IMR-90 (cell line): ENCODE measurements around the gene HMGB2. TPM values are rescaled to one million over a fixed set of nuclear protein-coding genes. Genes with fewer than 3 reads are reported as not detected.

Experiments
- ATAC-seq: fragments of 200-7000 bp; cut with Tn5 transposase; 2 replicates; pipeline ENCODE4 v1.9.1; 2020; ENCODE audit warnings: low read depth, mild to moderate bottlenecking, moderate library complexity
- BruUV-seq: library from RNA; stranded (reverse); fragments of 400-500 nt; replicated peaks from 2 replicates; lab custom pipeline; 2021; lab: Mats Ljungman, UMichigan
- CTCF ChIA-PET: fragments of 300-600 bp; formaldehyde crosslinking; extraction: SDS; loops from one replicate; lab custom pipeline; 2021; ENCODE audit warnings: antibody characterized with exemption; lab: Yijun Ruan, JAX
- POLR2A ChIA-PET: fragments of 300-600 bp; sonication (Branson Sonifier 250); formaldehyde crosslinking; loops from one replicate; lab custom pipeline; 2022; ENCODE audit warnings: antibody characterized with exemption; ENCODE audit not compliant: unreplicated experiment; lab: Charles Lee
- DNase-seq: peaks from one replicate; pipeline ENCODE4 v3.0.0; 2013
- H2AFZ ChIP-seq: replicated peaks from 2 replicates; pipeline ENCODE3; 2013; ENCODE audit warnings: low read length, mild to moderate bottlenecking; ENCODE audit not compliant: poor library complexity
- H2AK5ac ChIP-seq: 2 replicates; pipeline ENCODE4 v1.6.1; 2013; ENCODE audit warnings: low read depth, low read length, inconsistent platforms
- H2AK9ac ChIP-seq: replicated peaks from 2 replicates; pipeline ENCODE3; 2013; ENCODE audit warnings: mild to moderate bottlenecking, low read depth, low read length, moderate library complexity; ENCODE audit not compliant: poor library complexity
- H2BK120ac ChIP-seq: 2 replicates; pipeline ENCODE4 v1.6.1; 2013; ENCODE audit warnings: low read depth, low read length, inconsistent platforms
- H2BK15ac ChIP-seq: 3 replicates; pipeline ENCODE4 v1.6.1; 2013; ENCODE audit warnings: low read depth, low read length, inconsistent platforms
- H2BK20ac ChIP-seq: 2 replicates; pipeline ENCODE4 v1.6.1; 2013; ENCODE audit warnings: low read depth, mild to moderate bottlenecking, inconsistent platforms, low read length, moderate library complexity
- H2BK5ac ChIP-seq: 2 replicates; pipeline ENCODE4 v1.6.1; 2013; ENCODE audit warnings: mild to moderate bottlenecking, low read depth, low read length, inconsistent platforms; ENCODE audit not compliant: poor library complexity, severe bottlenecking
- H3K14ac ChIP-seq: replicated peaks from 2 replicates; pipeline ENCODE4 v1.6.1; 2013; ENCODE audit warnings: low read depth, low read length, inconsistent platforms
- H3K18ac ChIP-seq: 2 replicates; pipeline ENCODE4 v1.6.1; 2013; ENCODE audit warnings: low read depth, low read length, control low read depth
- H3K23ac ChIP-seq: 2 replicates; pipeline ENCODE4 v1.6.1; 2013; ENCODE audit warnings: low read depth, low read length, inconsistent platforms
- H3K27ac ChIP-seq: 2 replicates; pipeline ENCODE4 v1.5.1; 2013; ENCODE audit warnings: mild to moderate bottlenecking, control low read depth, low read length; ENCODE audit not compliant: insufficient read depth
- H3K27me3 ChIP-seq: 2 replicates; pipeline ENCODE4 v1.6.1; 2013; ENCODE audit warnings: low read length; ENCODE audit not compliant: control insufficient read depth, insufficient read depth
- H3K36me3 ChIP-seq: 2 replicates; pipeline ENCODE4 v1.6.1; 2013; ENCODE audit warnings: low read length, mixed read lengths; ENCODE audit not compliant: control insufficient read depth, insufficient read depth
- H3K4ac ChIP-seq: 2 replicates; pipeline ENCODE4 v1.6.1; 2013; ENCODE audit warnings: low read depth, low read length, inconsistent platforms
- H3K4me1 ChIP-seq: 2 replicates; pipeline ENCODE4 v1.6.1; 2013; ENCODE audit warnings: low read length, mixed read lengths; ENCODE audit not compliant: control insufficient read depth, insufficient read depth
- H3K4me2 ChIP-seq: 2 replicates; pipeline ENCODE4 v1.6.1; 2013; ENCODE audit warnings: low read depth, mild to moderate bottlenecking, control low read depth, low read length, moderate library complexity
- H3K4me3 ChIP-seq: 2 replicates; pipeline ENCODE4 v1.5.1; 2013; ENCODE audit warnings: low read depth, mild to moderate bottlenecking, control low read depth, low read length, moderate library complexity; ENCODE audit not compliant: insufficient read depth
- H3K56ac ChIP-seq: 2 replicates; pipeline ENCODE4 v1.6.1; 2013; ENCODE audit warnings: low read length, inconsistent platforms; ENCODE audit not compliant: insufficient read depth; ENCODE audit errors: extremely low read depth
- H3K79me1 ChIP-seq, 2 experiments: 2 replicates each; pipeline ENCODE4 v1.6.1; 2013; ENCODE audit warnings: low read length in 2 of 2, inconsistent platforms in 1 of 2, low read depth in 1 of 2
- H3K9ac ChIP-seq: 2 replicates; pipeline ENCODE4 v1.6.1; 2013; ENCODE audit warnings: low read depth, low read length, control low read depth
- H3K9me1 ChIP-seq: 2 replicates; pipeline ENCODE4 v1.6.1; 2013; ENCODE audit warnings: low read length, inconsistent platforms; ENCODE audit not compliant: insufficient read depth
- H3K9me3 ChIP-seq: 2 replicates; pipeline ENCODE4 v1.6.1; 2013; ENCODE audit warnings: low read length; ENCODE audit not compliant: control insufficient read depth, insufficient read depth
- H4K20me1 ChIP-seq: 2 replicates; pipeline ENCODE4 v1.6.1; 2013; ENCODE audit warnings: low read length, inconsistent platforms; ENCODE audit not compliant: insufficient read depth
- H4K5ac ChIP-seq: 2 replicates; pipeline ENCODE4 v1.6.1; 2013; ENCODE audit warnings: mild to moderate bottlenecking, low read depth, low read length, control low read depth
- H4K8ac ChIP-seq, 2 experiments: 2 replicates each; pipeline ENCODE4 v1.6.1; 2013; ENCODE audit warnings: low read depth in 2 of 2, low read length in 2 of 2, control low read depth in 1 of 2, inconsistent platforms in 1 of 2
- H4K91ac ChIP-seq: 2 replicates; pipeline ENCODE4 v1.6.1; 2013; ENCODE audit warnings: low read depth, low read length, inconsistent platforms; ENCODE audit not compliant: insufficient read depth
- RFX5 ChIP-seq: IDR thresholded peaks from 2 replicates; pipeline ENCODE4 v1.8.0; 2012; ENCODE audit warnings: low read depth, mild to moderate bottlenecking, low read length, moderate library complexity
- WGBS, 2 experiments: methylation state at CpG; one replicate each; pipeline versions ENCODE4 v1.1.5 to v1.1.7; 2013; ENCODE audit warnings: missing lambda C conversion rate in 2 of 2; ENCODE audit not compliant: insufficient read length in 1 of 2; ENCODE audit errors: extremely low coverage in 2 of 2; 5-methylcytosine and 5-hydroxymethylcytosine counted together
- dilution Hi-C: fragments of 300-500 bp; cut with HindIII; formaldehyde crosslinking; loops from one replicate; pipeline ENCODE4 v1.14.3; 2018; ENCODE audit warnings: low sequenced_read_pairs; ENCODE audit not compliant: unreplicated experiment
- in situ Hi-C: fragments of 300-500 bp; cut with MboI; formaldehyde crosslinking; loops from 3 replicates; pipeline ENCODE4 v1.14.3; 2019; ENCODE audit warnings: low sequenced_read_pairs, inconsistent platforms, mixed read lengths
- intact Hi-C: fragments of 100-400 bp; cut with micrococcal nuclease; formaldehyde crosslinking; loops from 2 replicates; pipeline ENCODE4 v1.10.0; 2022
- polyA plus RNA-seq, 3 experiments: library from polyadenylated mRNA; depleted of rRNA; stranded (reverse); fragments of >200 nt; gene quantifications; 2 replicates each; pipeline ENCODE4 v1.2.3, GENCODE V29; 2012; ENCODE audit warnings: low replicate concordance in 1 of 3
- total RNA-seq: library from RNA; depleted of rRNA; stranded (reverse); fragments of >200 nt; gene quantifications from 2 replicates; pipeline ENCODE4 v1.2.3, GENCODE V29; 2012

HMGB2 gene
- total and polyA plus RNA-seq, 2 of the 4 experiments (the other 2 are of a cell fraction): 49.3 to 106 TPM

GRCh38 chr4:173282256-173282562 lies 51.9 kb downstream of the HMGB2 start:
- 80% methylated on average over 2 of the region's 4 CpGs; no CpG with 5 or more reads in 1 of the 2 experiments for WGBS, 2 experiments
- BruUV-seq: no TSS peak
- H2AK5ac ChIP-seq: no peak overlapping the region
- H4K91ac ChIP-seq: no peak overlapping the region
- H4K20me1 ChIP-seq: no peaks in the 10 kb centered on the region; the same call in 1 of the 2 replicates
- H3K56ac ChIP-seq: no peak overlapping the region
- dilution Hi-C loops: no loop called here
- H3K27ac ChIP-seq: no peak overlapping the region
- no peak overlapping the region for H2AK9ac ChIP-seq
- no peaks in the 10 kb centered on the region for H3K9me1 ChIP-seq
- H2BK5ac ChIP-seq: no peak overlapping the region
- H2BK20ac ChIP-seq: no peak overlapping the region
- H3K4me2 ChIP-seq: no peak overlapping the region
- no peaks in the 10 kb centered on the region for H3K79me1 ChIP-seq
- H3K36me3 ChIP-seq: no peaks in the 10 kb centered on the region
- H4K5ac ChIP-seq: no peak overlapping the region
- no peak overlapping the region for H4K8ac ChIP-seq
- no peak overlapping the region for H3K18ac ChIP-seq
- no peak overlapping the region for H2BK15ac ChIP-seq
- CTCF ChIA-PET: interaction anchor here (0.9 kb wide), 1 partner anchor 19 kb away, joined by 3 read pairs; no protein-coding TSS in a partner anchor
- in situ Hi-C loops: no loop called here
- H3K4me1 ChIP-seq: no peaks in the 10 kb centered on the region
- no peak overlapping the region for H2BK120ac ChIP-seq
- no peak overlapping the region for H3K9ac ChIP-seq
- POLR2A ChIA-PET: no interaction called here
- no peak overlapping the region for H3K23ac ChIP-seq
- peaks cover 16% of the 10 kb centered on the region for H3K9me3 ChIP-seq
- intact Hi-C loops: no loop called here
- no peak overlapping the region for H3K4ac ChIP-seq
- H3K4me3 ChIP-seq: no peak overlapping the region
- TF ChIP-seq RFX5: no peak
- no peak for DNase-seq
- H2AFZ ChIP-seq: no peak overlapping the region
- ATAC-seq: no peak
- H3K14ac ChIP-seq: no peak overlapping the region
- H3K27me3 ChIP-seq: no peaks in the 10 kb centered on the region
